H1 (cell line): ENCODE measurements around the gene BIN2. TPM values are rescaled to one million over a fixed set of nuclear protein-coding genes. Genes with fewer than 3 reads are reported as not detected.

ENCODE experiments used
- CTCF ChIA-PET: fragments of 300-600 bp; sonication (Branson Sonifier 250); formaldehyde crosslinking; loops from one replicate; lab custom pipeline; 2021; ENCODE audit not compliant: partially characterized antibody; lab: Charles Lee
- POLR2A ChIA-PET: fragments of 300-600 bp; sonication (Branson Sonifier 250); formaldehyde crosslinking; loops from one replicate; lab custom pipeline; 2021; ENCODE audit warnings: inconsistent platforms; ENCODE audit not compliant: partially characterized antibody; lab: Charles Lee
- DNase-seq, 2 experiments: peaks; one replicate each; pipeline versions ENCODE4 v3.0.0 to v3.0.0-alpha.2; 2010 to 2022; ENCODE audit warnings: low spot score in 2 of 2, low read depth in 1 of 2, mixed read lengths in 1 of 2
- FAIRE-seq: peaks from 2 replicates; lab custom pipeline; 2011; peaks lifted over from hg19 to GRCh38; lab: Jason Lieb, UNC
- H2AFZ ChIP-seq: 2 replicates; pipeline ENCODE4 v1.8.1; 2012; ENCODE audit warnings: low read length, inconsistent platforms
- H2AK5ac ChIP-seq: 2 replicates; pipeline ENCODE4 v1.6.1; 2013; ENCODE audit warnings: low read depth, low read length
- H2BK120ac ChIP-seq: replicated peaks from 2 replicates; pipeline ENCODE3; 2013; ENCODE audit warnings: low read depth, low read length, inconsistent platforms
- H2BK12ac ChIP-seq: 2 replicates; pipeline ENCODE4 v1.6.1; 2013; ENCODE audit warnings: low read depth, low read length
- H2BK15ac ChIP-seq: 2 replicates; pipeline ENCODE4 v1.6.1; 2013; ENCODE audit warnings: low read length
- H2BK20ac ChIP-seq: 2 replicates; pipeline ENCODE4 v1.6.1; 2013; ENCODE audit warnings: low read length
- H2BK5ac ChIP-seq: 2 replicates; pipeline ENCODE4 v1.6.1; 2013; ENCODE audit warnings: low read depth, low read length
- H3K14ac ChIP-seq: 2 replicates; pipeline ENCODE4 v1.6.1; 2013; ENCODE audit warnings: inconsistent platforms; ENCODE audit not compliant: insufficient read length
- H3K18ac ChIP-seq: 2 replicates; pipeline ENCODE4 v1.6.1; 2013; ENCODE audit warnings: low read length; ENCODE audit errors: extremely low read depth
- H3K23ac ChIP-seq: 2 replicates; pipeline ENCODE4 v1.6.1; 2013; ENCODE audit warnings: inconsistent platforms; ENCODE audit not compliant: insufficient read length
- H3K23me2 ChIP-seq: 2 replicates; pipeline ENCODE4 v1.6.1; 2013; ENCODE audit warnings: low read depth, low read length
- H3K27ac ChIP-seq: 2 replicates; pipeline ENCODE4 v1.6.1; 2011; ENCODE audit warnings: low read depth, low read length, inconsistent platforms
- H3K27me3 ChIP-seq, 4 experiments: replicated peaks in 1 of 4; 1 replicate in 1 of 4; 2 replicates in 3 of 4; pipeline versions ENCODE4 v1.6.1 to v1.8.1; 2011 to 2013; ENCODE audit warnings: low read length in 3 of 4, mild to moderate bottlenecking in 3 of 4, inconsistent platforms in 2 of 4, mixed read lengths in 2 of 4, moderate library complexity in 1 of 4; ENCODE audit not compliant: control insufficient read depth in 3 of 4, insufficient read depth in 3 of 4; ENCODE audit errors: extremely low read depth in 1 of 4
- H3K36me3 ChIP-seq, 4 experiments: 2 replicates each; pipeline versions ENCODE4 v1.6.1 to v1.8.1; 2011 to 2013; ENCODE audit warnings: mild to moderate bottlenecking in 4 of 4, low read length in 3 of 4, moderate library complexity in 2 of 4, control low read depth in 1 of 4, inconsistent platforms in 1 of 4; ENCODE audit not compliant: insufficient read depth in 4 of 4, control insufficient read depth in 2 of 4
- H3K4ac ChIP-seq: replicated peaks from 2 replicates; pipeline ENCODE3; 2013; ENCODE audit warnings: low read length, low read depth, mixed read lengths, inconsistent platforms; ENCODE audit not compliant: insufficient read length
- H3K4me1 ChIP-seq, 4 experiments: replicated peaks in 1 of 4; 1 replicate in 1 of 4; 2 replicates in 3 of 4; pipeline versions ENCODE4 v1.6.1 to v1.8.1; 2011 to 2013; ENCODE audit warnings: low read length in 3 of 4, inconsistent platforms in 2 of 4, mixed read lengths in 1 of 4; ENCODE audit not compliant: insufficient read depth in 4 of 4, control insufficient read depth in 3 of 4
- H3K4me2 ChIP-seq, 2 experiments: 2 replicates each; pipeline versions ENCODE4 v1.6.1 to v1.8.1; 2011 to 2013; ENCODE audit warnings: low read depth in 2 of 2, low read length in 2 of 2, control low read depth in 1 of 2, inconsistent platforms in 1 of 2, mild to moderate bottlenecking in 1 of 2; ENCODE audit not compliant: insufficient read depth in 1 of 2
- H3K4me3 ChIP-seq, 4 experiments: fragments of 200-600, 300-600 bp in 1 of 4; sonication (generic), shearing (Covaris generic), sonication (Bioruptor Twin) in 1 of 4; 2 replicates each; pipeline versions ENCODE4 v1.5.1 to v1.8.1; 2011 to 2016; ENCODE audit warnings: low read length in 4 of 4, low read depth in 3 of 4, control low read depth in 2 of 4, inconsistent platforms in 2 of 4, mild to moderate bottlenecking in 2 of 4, mixed read lengths in 1 of 4, moderate library complexity in 1 of 4; ENCODE audit not compliant: insufficient read depth in 2 of 4; ENCODE audit errors: extremely low read depth in 1 of 4
- H3K56ac ChIP-seq: replicated peaks from 2 replicates; pipeline ENCODE3; 2013; ENCODE audit warnings: low read depth, mild to moderate bottlenecking, mixed read lengths, low read length, inconsistent platforms; ENCODE audit not compliant: insufficient read length
- H3K79me1 ChIP-seq: 2 replicates; pipeline ENCODE4 v1.6.1; 2013; ENCODE audit warnings: low read depth, low read length, control low read depth
- H3K79me2 ChIP-seq, 2 experiments: 2 replicates each; pipeline versions ENCODE4 v1.6.1 to v1.8.1; 2012 to 2013; ENCODE audit warnings: low read length in 2 of 2, mild to moderate bottlenecking in 2 of 2, inconsistent platforms in 1 of 2; ENCODE audit not compliant: insufficient read depth in 2 of 2, control insufficient read depth in 1 of 2
- H3K9ac ChIP-seq, 4 experiments: replicated peaks in 1 of 4; 1 replicate in 1 of 4; 2 replicates in 3 of 4; pipeline versions ENCODE4 v1.6.1 to v1.8.1; 2011 to 2013; ENCODE audit warnings: low read depth in 3 of 4, low read length in 3 of 4, control low read depth in 2 of 4, mild to moderate bottlenecking in 2 of 4, moderate library complexity in 2 of 4, inconsistent platforms in 1 of 4; ENCODE audit errors: extremely low read depth in 1 of 4
- H3K9me3 ChIP-seq, 2 experiments: 2 replicates each; pipeline versions ENCODE4 v1.6.1 to v1.8.1; 2012 to 2013; ENCODE audit warnings: mild to moderate bottlenecking in 2 of 2, moderate library complexity in 2 of 2, control low read depth in 1 of 2, inconsistent platforms in 1 of 2, low read depth in 1 of 2, low read length in 1 of 2, mixed read lengths in 1 of 2; ENCODE audit not compliant: insufficient read depth in 2 of 2
- H4K20me1 ChIP-seq, 2 experiments: replicated peaks in 1 of 2; 2 replicates each; pipeline versions ENCODE3 to v1.8.1; 2011 to 2013; ENCODE audit warnings: inconsistent platforms in 2 of 2, low read length in 2 of 2, mild to moderate bottlenecking in 1 of 2; ENCODE audit not compliant: insufficient read depth in 2 of 2, control insufficient read depth in 1 of 2
- H4K5ac ChIP-seq: 2 replicates; pipeline ENCODE4 v1.6.1; 2013; ENCODE audit warnings: low read length, low read depth, mixed read lengths, inconsistent platforms; ENCODE audit not compliant: insufficient read length
- H4K8ac ChIP-seq: 2 replicates; pipeline ENCODE4 v1.8.0; 2013; ENCODE audit warnings: mild to moderate bottlenecking, moderate library complexity, low read length, inconsistent platforms; ENCODE audit not compliant: insufficient read depth; ENCODE audit errors: extremely low read depth
- H4K91ac ChIP-seq: replicated peaks from 2 replicates; pipeline ENCODE3; 2013; ENCODE audit warnings: low read length, mixed read lengths, inconsistent platforms; ENCODE audit not compliant: insufficient read length
- CTCF ChIP-seq, 3 experiments: IDR thresholded peaks; 1 replicate in 2 of 3; 2 replicates in 1 of 3; pipeline versions ENCODE4 v1.5.1 to v1.6.1; 2011; ENCODE audit warnings: low read length in 3 of 3, mild to moderate bottlenecking in 3 of 3, inconsistent platforms in 2 of 3, low read depth in 1 of 3, moderate library complexity in 1 of 3; ENCODE audit not compliant: insufficient read depth in 1 of 3; ENCODE audit errors: control extremely low read depth in 1 of 3
- GABPA ChIP-seq: IDR thresholded peaks from 2 replicates; pipeline ENCODE4 v1.6.1; 2011; ENCODE audit warnings: mild to moderate bottlenecking, low read length, moderate library complexity, borderline replicate concordance; ENCODE audit not compliant: insufficient read depth
- KDM4A ChIP-seq: IDR thresholded peaks from one replicate; pipeline ENCODE4 v1.7.1; 2012; ENCODE audit warnings: low read depth, mild to moderate bottlenecking, moderate library complexity, low read length, inconsistent platforms; ENCODE audit not compliant: severe bottlenecking
- POLR2A ChIP-seq, 2 experiments: IDR thresholded peaks; 1 replicate in 1 of 2; 2 replicates in 1 of 2; pipeline ENCODE4 v1.6.1; 2011; ENCODE audit warnings: low read depth in 2 of 2, low read length in 2 of 2, mild to moderate bottlenecking in 2 of 2; ENCODE audit errors: control extremely low read depth in 1 of 2
- POU5F1 ChIP-seq: IDR thresholded peaks from 2 replicates; pipeline ENCODE4 v1.6.1; 2011; ENCODE audit warnings: low read depth, mild to moderate bottlenecking, low read length, moderate library complexity
- RFX5 ChIP-seq: IDR thresholded peaks from 2 replicates; pipeline ENCODE4 v1.6.1; 2011; ENCODE audit warnings: low read depth, low read length, improper control_type of control experiment, borderline replicate concordance
- SAP30 ChIP-seq: fragments of 300-600 bp; sonication (generic); IDR thresholded peaks from 2 replicates; pipeline ENCODE4 v1.7.1; 2012; ENCODE audit warnings: low read length, moderate library complexity, mild to moderate bottlenecking, inconsistent platforms; ENCODE audit not compliant: insufficient read depth, insufficient replicate concordance
- SP1 ChIP-seq: IDR thresholded peaks from 2 replicates; pipeline ENCODE4 v1.6.1; 2011; ENCODE audit warnings: low read depth, low read length
- TCF12 ChIP-seq: IDR thresholded peaks from 2 replicates; pipeline ENCODE4 v1.6.1; 2011; ENCODE audit warnings: low read depth, mild to moderate bottlenecking, low read length
- WGBS, 2 experiments: shearing (Covaris generic) in 1 of 2; methylation state at CpG; one replicate each; pipeline versions ENCODE4 v1.1.6 to v1.1.7; 2013 to 2015; ENCODE audit warnings: low lambda C conversion rate in 2 of 2, mixed read lengths in 2 of 2, inconsistent platforms in 1 of 2, low coverage in 1 of 2, missing lambda C conversion rate in 1 of 2; ENCODE audit not compliant: insufficient replicate concordance in 2 of 2, insufficient coverage in 1 of 2, insufficient read length in 1 of 2; ENCODE audit errors: extremely low coverage in 1 of 2, missing lambda C conversion rate in 1 of 2; 5-methylcytosine and 5-hydroxymethylcytosine counted together
- polyA plus RNA-seq, 7 experiments: library from polyadenylated mRNA; depleted of rRNA in 3 of 7; stranded (reverse) in 5 of 7; unstranded in 2 of 7; fragments of >200 nt in 5 of 7; fragments of 200-250 nt in 2 of 7; gene quantifications; 1 replicate in 5 of 7; 2 replicates in 1 of 7; 4 replicates in 1 of 7; pipeline versions ENCODE4 v1.2.1 to v1.2.3, GENCODE V29; 2011 to 2013; ENCODE audit warnings: missing spikeins in 2 of 7, mixed read lengths in 2 of 7
- total RNA-seq: library from RNA; stranded (reverse); fragmentation: NEBNext Ultra II Directional; extraction: Animal tissue kit (Norgen Biotek cat#: 25700); gene quantifications from 2 replicates; pipeline ENCODE4 v1.2.1, GENCODE V29; 2021

The BIN2 gene
- total and polyA plus RNA-seq, 2 of the 8 experiments (the other 6 are each of a cell fraction or from before 2014, with no cell fraction given), result not detected

GRCh38 chr12:51348116-51348515 is 24.1 kb upstream of the BIN2 start:
- peaks cover 0 to 4% (median 2%) of the 10 kb centered on the region in 4 experiments; a peak in 1 of 7 replicates for H3K4me1 ChIP-seq
- 95% methylated on average over 4 of the region's 4 CpGs; no CpG with 5 or more reads in 1 of the 2 experiments for WGBS, 2 experiments

More at GRCh38 chr12:51348116-51348515, 24.1 kb upstream of the BIN2 start:
- H2AK5ac ChIP-seq, result no peak overlapping the region
- H4K5ac ChIP-seq, result no peak overlapping the region
- no peak overlapping the region for H4K8ac ChIP-seq
- no peak overlapping the region for H3K4me3 ChIP-seq
- no peak overlapping the region for H2BK15ac ChIP-seq
- no peak overlapping the region for H3K4ac ChIP-seq
- no peaks in the 10 kb centered on the region for H3K27me3 ChIP-seq
- H2BK5ac ChIP-seq, result no peak overlapping the region
- no peaks in the 10 kb centered on the region for H4K20me1 ChIP-seq
- no peak overlapping the region for H2BK120ac ChIP-seq
- no peak overlapping the region for H3K27ac ChIP-seq
- H2BK20ac ChIP-seq, result no peak overlapping the region
- no peak overlapping the region for H3K23ac ChIP-seq
- no peak overlapping the region for H3K18ac ChIP-seq
- H3K56ac ChIP-seq, result no peak overlapping the region
- H3K9ac ChIP-seq, result no peak overlapping the region
- no peaks in the 10 kb centered on the region for H3K9me3 ChIP-seq
- no peaks in the 10 kb centered on the region for H3K79me1 ChIP-seq
- no peaks in the 10 kb centered on the region for H3K23me2 ChIP-seq
- no peaks in the 10 kb centered on the region for H3K79me2 ChIP-seq
- DNase-seq, result no peak
- no peak overlapping the region for H2BK12ac ChIP-seq
- H3K36me3 ChIP-seq, result no peaks in the 10 kb centered on the region
- H3K4me2 ChIP-seq, result no peak overlapping the region
- H3K14ac ChIP-seq, result no peak overlapping the region
- CTCF ChIA-PET, result interaction anchor here (0.7 to 10.2 kb wide), 8 partner anchors 8 to 202 kb away, joined by 3 to 119 read pairs (median 4); partner anchors contain the start of gene SMAGP
- FAIRE-seq, result no peak
- no peak overlapping the region for H4K91ac ChIP-seq
- TF ChIP-seq RFX5, result no peak
- no peak for TF ChIP-seq GABPA
- TF ChIP-seq TCF12, result no peak
- TF ChIP-seq POU5F1, result no peak
- no peak for TF ChIP-seq POLR2A (IDR thresholded peaks at IDR 0.05; ENCODE audit: control extremely low read depth in 1 of 2, low read depth in 2 of 2, low read length in 2 of 2)
- no peak for TF ChIP-seq CTCF (IDR thresholded peaks at IDR 0.05; ENCODE audit: control extremely low read depth in 1 of 3, insufficient read depth in 1 of 3, low read depth in 1 of 3, low read length in 3 of 3)
- TF ChIP-seq SP1, result no peak
- TF ChIP-seq SAP30, result no peak
- no peak for TF ChIP-seq KDM4A
- POLR2A ChIA-PET, result interaction anchor here (2.6 kb wide), 1 partner anchor 78 kb away, joined by 10 read pairs; the partner anchor contains the start of gene SMAGP
- H2AFZ ChIP-seq, result no peak overlapping the region
